Measurements from ENCODE around the gene IP6K3. TPM values are rescaled to one million over a fixed set of nuclear protein-coding genes. Genes with fewer than 3 reads are reported as not detected.

Gene IP6K3
- total RNA-seq (2014; rRNA removed; shearing (Covaris generic)), result 0.06 TPM in 1 of 2 replicates, not detected in the other

DNA sequence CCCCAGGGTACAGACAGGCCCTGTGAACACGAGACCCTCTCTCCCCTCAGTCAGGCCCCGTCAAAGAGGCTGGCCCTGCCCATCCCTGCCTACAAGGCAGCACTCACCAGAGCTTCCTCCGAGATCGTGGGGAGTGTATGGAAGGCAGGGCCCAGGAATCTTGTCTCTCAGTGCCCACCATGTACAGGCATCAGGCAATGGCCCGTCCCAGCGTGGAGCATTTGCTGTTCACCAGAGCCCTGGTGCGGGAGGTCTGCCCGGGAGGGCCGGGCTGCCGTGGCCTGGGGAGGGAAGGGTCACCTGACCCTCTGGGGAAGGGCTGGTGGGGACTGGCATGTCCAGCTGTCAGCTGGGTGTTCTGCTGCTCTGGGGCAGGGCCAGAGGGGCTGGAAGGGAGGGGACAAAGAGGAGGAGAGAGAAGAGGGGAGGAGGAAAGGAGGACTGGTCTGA is at the start of gene IP6K3:
Gene IP6K3 (minus strand): TSS at position 255 of the 450 bp plus-strand sequence. CDS start 11,429 bp downstream, outside the sequence.
- DNase-seq (ENCODE audit: low spot score), result no peak

- no peak for DNase-seq (ENCODE audit: low spot score)
Observed at GRCh38 chr6:33794910-33795623, 48.4 kb upstream of the IP6K3 start.

DNA sequence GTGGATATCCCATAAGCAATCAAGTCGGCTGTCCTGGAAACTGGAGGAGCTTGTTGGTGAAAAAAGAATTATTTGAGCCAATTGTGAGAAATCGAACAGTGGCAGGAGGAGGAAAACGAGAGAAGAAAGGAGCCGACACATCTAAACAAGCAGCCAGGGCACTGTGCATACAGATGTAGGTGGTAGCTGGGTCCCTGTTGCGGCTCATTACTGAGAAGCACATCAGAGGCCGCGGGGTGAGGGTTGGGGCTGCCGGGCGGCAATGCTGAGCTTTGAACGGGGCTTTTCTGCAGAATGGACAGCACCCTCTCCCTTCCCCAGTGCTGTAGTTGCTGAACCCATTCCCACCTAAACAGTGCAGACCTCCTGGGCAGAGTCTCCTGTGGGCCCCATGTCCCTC is 46.3 kb upstream of the IP6K3 start:
- no peak for DNase-seq (ENCODE audit: low spot score)

- no peak for DNase-seq (ENCODE audit: low spot score)
Observed at GRCh38 chr6:33791620-33792019, 44.9 kb upstream of the IP6K3 start.

- DNase-seq (ENCODE audit: low spot score), result no peak
Observed at GRCh38 chr6:33790910-33791309, 44.2 kb upstream of the IP6K3 start.

GRCh38 chr6:33790379-33790778 is 43.7 kb upstream of the IP6K3 start:
- DNase-seq (ENCODE audit: low spot score), result no peak

DNA sequence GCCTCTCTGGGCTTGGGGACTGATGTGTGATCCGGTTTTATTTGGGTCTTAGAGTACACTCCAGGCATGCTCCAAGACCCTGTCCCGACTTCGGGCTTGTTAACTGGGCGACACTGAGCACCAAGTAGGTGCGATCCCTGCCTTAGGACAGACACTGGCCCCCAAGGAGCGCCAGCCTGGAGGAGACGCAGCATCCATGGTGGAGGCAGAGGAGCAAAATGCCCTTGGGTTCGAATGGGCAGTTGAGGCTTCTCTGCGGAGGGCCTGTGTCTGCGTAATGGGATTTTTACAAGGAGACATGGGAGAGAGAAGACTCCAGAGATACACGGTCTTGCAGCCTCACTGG is 42.8 kb upstream of the IP6K3 start:
- no peak for DNase-seq (ENCODE audit: low spot score)

DNA sequence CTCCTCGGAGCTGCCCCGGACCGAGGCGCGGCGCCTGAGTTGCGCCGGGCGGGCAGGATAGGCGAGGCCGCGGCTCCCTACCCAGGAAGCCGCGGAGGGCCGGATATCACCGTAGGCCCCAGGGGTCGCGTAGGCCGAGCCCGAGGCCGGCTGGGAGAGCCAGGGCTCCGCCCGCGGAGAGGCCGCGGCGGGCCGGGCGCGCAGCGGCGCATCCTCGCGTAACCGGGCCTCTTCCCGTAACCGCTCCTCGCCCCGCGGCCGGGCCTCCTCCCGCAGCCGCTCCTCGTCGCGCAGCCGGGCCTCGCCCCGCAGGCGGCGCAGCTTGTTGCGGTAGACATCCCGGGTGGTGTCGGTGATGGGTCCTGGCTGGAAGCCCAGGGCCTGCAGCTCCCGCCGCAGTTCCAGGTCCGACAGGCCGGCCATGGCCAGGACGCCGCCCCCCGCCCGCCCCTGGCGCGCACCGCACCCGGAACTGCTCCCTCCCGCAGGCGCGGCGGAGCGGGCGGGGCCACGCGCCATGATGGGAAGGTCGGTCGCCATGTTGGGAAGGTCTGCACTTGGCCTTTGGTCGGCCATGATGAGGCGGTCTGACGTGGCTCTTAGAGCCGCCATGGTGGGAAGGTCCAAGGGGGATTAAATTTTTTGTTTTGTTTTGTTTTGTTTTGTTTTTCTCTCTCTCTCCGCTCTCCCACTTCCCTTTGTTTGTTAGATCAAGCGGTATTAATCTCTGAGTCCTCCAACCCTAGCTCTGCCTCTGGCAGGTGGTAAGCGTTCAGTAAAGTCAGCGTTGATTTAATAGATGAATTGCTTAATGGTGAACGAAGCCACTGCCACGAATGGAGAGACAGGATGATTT is 42.2 kb upstream of the IP6K3 start, which contains the start of gene LEMD2:
Gene LEMD2 (minus strand): TSS at position 437 of the 856 bp plus-strand sequence. CDS start 14 bp downstream, at position 423.
- peak; percentile 92 for DNase-seq (ENCODE audit: low spot score)

DNA sequence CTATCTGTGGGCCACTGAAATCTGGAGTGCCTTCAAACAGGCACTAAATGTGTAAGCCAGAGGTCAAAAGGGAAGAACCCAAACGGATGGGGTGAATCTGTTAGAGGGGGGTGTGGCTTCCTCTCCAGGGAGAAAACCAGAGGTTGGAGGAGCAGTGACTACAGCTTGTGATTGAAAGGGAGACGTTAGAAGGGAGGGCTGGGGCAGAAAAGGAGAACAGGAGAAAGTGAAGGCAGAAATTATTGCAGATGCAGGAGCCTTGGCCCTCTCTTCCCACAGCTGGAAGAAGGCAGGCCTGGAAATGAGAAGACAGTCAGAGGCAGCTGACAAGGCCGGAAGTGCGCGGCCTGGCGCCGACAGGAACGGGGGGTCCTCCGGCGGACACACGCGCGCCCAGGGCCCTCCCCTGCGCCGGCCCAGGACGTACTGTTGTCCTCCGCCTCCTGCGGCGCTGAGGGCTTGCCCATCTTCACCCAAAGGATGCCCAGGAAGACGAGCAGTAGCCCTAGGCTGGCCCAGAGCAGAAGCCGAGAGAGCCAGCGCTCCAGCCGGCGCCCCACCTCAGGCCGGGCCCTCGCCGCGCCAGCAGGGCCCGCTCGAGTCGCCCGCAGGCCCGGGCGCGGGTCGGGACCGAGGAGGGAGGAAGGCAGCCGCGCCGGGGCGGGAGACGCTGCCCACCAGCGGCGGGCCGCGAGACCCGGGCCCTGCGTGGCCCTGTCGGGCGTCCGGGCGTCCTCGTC is 41.4 kb upstream of the IP6K3 start:
- peak; percentile 49 for DNase-seq (ENCODE audit: low spot score)

GRCh38 chr6:33787346-33787953 is 40.7 kb upstream of the IP6K3 start:
- DNase-seq (ENCODE audit: low spot score), result no peak

DNA sequence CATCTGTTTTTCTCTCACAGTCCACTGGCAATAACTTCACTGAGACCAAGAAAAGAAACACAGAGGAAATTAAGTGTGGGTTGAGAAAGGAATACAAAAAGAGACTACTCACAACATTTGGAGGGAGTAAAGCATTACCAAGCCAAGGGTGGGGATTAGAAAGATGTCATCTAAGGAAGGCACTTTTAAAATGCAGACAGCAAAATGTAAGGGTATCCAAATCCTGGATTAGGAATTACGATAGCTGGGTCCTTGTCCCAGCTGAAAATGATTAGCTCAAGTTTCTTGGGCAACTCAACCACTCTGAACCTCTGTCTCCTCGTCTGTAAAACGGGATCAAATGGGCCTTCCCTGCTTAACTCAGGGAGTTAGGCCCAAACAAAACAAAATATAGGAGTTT is 40.0 kb upstream of the IP6K3 start:
- no peak for DNase-seq (ENCODE audit: low spot score)

DNA sequence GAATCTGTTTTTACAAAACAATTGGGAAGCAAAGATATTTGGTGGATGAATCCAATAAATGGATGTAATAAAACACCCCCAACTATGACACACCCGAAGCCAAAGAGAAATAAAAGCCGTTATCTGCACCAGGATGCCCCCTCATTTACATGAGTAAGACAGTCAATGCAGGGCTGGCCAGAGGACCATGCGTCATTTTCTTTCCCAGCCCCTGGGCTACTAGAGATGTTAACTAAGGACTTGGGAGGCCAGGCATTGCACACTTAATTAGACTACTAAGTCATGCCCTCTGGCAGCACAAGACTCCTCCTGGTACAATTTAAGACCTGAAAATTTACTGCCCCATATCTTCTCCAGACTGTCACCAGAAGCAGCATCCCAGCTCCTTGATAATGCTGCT is 39.1 kb upstream of the IP6K3 start:
- no peak for DNase-seq (ENCODE audit: low spot score)

DNA sequence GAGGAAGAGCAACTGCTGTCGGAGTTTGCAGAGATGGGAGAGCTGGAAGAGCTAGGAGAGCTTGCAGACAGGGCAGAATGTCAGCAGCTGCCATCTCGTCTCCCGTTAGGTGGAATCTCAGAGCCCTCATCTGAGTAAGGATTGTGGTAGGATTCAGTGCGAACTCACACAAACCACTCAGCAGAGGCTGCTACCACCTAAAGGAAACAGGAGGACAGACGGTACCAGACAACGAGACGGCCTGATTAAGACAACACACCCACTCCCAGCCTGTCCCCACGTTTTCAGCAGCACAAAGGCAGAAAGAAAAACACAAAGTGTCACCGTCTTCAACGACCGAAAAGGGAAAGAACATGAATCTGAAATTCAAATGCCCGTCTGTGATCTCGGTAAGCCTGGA is 38.1 kb upstream of the IP6K3 start:
- no peak for DNase-seq (ENCODE audit: low spot score)

- DNase-seq (ENCODE audit: low spot score), result no peak
Observed at GRCh38 chr6:33783781-33784520, 37.2 kb upstream of the IP6K3 start.

DNA sequence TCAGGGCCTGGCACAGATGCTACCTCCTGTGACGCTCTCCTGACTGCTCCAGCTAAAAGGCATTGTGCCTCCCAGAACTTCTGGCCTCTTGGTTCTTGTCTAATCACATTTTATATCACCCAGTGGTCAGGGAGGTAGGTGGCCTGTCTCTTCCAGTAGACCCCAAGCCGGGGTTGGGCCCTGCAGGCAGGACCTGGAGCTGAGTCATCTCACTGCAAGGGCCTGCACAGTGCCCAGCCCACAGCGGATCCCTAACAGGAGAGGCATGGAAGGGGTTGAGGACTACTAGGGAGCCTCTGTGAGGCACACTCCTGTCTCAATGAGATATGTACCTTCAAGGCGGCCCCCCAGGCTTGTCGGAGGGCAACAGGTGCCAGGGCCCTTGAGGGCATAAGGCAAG is 35.9 kb upstream of the IP6K3 start:
- no peak for DNase-seq (ENCODE audit: low spot score)

DNA sequence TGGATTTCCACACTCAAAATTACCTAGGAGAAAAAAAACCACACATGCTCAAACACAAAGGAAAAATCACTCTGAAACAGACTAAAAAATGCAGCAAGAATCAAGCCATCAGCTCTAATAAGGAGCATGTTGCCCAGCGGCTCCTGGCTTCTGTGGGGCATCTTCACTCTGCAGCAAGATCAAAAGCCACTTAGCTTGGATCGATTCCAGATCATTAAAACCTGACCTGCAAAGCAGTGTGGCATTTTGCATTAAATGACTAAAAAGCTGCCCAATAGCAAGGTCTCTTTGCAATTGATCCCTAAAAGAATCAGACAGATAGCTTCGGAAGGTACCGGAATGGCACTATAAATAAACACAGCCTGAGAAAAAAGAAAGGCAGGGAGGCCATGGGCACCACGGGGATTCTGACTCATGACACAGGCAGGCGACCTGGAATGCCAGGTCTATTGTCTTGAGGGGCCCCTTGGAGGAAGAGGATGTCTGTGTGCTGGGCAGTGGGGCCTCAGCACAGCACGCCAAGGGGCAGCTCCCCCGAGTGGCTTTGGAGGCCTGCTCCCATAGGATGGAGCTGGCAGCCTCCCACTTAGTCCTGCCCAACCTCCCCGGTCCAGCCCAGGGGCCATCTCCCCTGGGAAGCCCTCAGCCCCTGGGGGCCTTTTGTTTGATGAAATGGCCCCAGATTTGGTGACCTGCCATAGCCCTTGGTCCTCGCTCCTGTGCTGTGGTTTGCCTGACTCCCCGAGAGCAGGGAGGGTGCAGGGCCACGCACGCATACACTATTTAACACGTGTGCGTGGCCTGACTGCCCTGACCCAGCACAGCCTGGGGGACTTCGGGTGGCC is 34.6 kb upstream of the IP6K3 start:
- peak; percentile 79 for DNase-seq (ENCODE audit: low spot score)

- DNase-seq (ENCODE audit: low spot score), result no peak
Observed at GRCh38 chr6:33779895-33780294, 33.2 kb upstream of the IP6K3 start.

GRCh38 chr6:33779290-33779689 is 32.6 kb upstream of the IP6K3 start:
- DNase-seq (ENCODE audit: low spot score), result no peak

DNA sequence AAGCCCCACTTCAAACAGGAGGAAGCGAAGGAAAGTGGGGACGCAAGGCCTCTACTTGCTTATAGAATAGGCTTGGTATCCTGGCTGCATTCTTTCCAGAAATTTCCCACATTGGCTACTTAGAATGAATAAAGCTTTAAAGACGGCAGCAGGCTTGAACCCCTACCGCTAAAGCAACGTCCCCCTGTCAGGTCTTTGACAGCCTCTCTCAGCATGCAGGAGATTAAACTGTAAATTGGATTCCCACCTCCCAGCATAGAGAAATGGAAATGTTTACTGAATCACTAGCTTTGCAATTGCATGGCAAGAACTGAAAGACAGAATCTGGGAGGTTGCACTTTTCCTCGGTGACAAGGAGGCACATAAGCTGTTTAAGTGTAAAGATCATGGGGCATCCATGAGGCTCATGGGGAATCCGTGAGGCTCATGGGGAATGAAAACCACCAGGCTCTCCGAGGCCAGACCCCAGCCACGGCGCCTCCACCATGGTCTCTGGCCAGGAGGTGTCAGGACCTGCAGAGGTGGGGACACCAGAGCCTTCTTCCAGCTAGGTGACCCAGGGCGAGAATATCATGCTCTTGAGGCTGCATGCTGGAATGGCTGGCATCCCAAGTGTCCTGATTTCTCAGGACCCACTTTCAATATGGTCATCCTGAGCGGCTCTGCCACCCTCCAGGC is 31.9 kb upstream of the IP6K3 start:
- no peak for DNase-seq (ENCODE audit: low spot score)
